Mammary epithelial cell (primary cell): ENCODE results near the gene FBXL17.

ENCODE experiments used
- EZH2 ChIP-seq: IDR thresholded peaks from 2 replicates; pipeline ENCODE4 v1.6.1; 2012; ENCODE audit warnings: low read length, inconsistent platforms, borderline replicate concordance
- TF ChIP-seq, protein P1 (sequence below), 2 donors: IDR thresholded peaks in 1 of 2; conservative IDR thresholded peaks in 1 of 2; 2 replicates each; pipeline ENCODE4 v1.5.1; 2011 to 2012; ENCODE audit warnings: inconsistent platforms in 2 of 2, low read length in 2 of 2, mild to moderate bottlenecking in 2 of 2, control low read depth in 1 of 2, low read depth in 1 of 2; ENCODE audit not compliant: insufficient read depth in 1 of 2; ENCODE audit errors: extremely low read depth in 1 of 2

DNA sequence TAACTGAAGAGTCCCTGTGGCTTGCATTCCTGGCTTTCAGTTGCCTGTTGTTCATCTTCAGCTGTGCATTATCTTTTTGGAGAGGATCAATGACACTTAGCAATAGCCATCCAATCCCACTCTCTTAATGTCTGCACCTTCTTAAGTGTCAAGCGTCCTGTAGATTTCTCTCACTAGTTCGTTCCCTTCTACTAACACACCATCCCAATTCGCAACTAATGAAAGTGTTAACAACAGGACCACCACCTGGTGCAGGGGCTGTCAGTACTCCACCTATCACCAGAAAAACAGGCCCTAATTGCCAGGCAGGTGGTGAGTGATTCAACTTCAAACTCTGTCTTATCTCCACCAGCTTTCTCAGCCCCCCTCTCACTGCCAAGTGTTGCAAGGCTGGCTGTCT is 541.7 kb downstream of the FBXL17 start:
- TF ChIP-seq, protein P1, sequence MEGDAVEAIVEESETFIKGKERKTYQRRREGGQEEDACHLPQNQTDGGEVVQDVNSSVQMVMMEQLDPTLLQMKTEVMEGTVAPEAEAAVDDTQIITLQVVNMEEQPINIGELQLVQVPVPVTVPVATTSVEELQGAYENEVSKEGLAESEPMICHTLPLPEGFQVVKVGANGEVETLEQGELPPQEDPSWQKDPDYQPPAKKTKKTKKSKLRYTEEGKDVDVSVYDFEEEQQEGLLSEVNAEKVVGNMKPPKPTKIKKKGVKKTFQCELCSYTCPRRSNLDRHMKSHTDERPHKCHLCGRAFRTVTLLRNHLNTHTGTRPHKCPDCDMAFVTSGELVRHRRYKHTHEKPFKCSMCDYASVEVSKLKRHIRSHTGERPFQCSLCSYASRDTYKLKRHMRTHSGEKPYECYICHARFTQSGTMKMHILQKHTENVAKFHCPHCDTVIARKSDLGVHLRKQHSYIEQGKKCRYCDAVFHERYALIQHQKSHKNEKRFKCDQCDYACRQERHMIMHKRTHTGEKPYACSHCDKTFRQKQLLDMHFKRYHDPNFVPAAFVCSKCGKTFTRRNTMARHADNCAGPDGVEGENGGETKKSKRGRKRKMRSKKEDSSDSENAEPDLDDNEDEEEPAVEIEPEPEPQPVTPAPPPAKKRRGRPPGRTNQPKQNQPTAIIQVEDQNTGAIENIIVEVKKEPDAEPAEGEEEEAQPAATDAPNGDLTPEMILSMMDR (conservative IDR thresholded peaks at IDR 0.05 in 1 of 2, IDR thresholded peaks at IDR 0.05 in 1 of 2; ENCODE audit: extremely low read depth in 1 of 2, insufficient read depth in 1 of 2, low read depth in 1 of 2, low read length in 2 of 2): no peak
- TF ChIP-seq EZH2: no peak
